H9 (cell line): ENCODE measurements around the gene PALD1. TPM values are rescaled to one million over a fixed set of nuclear protein-coding genes. Genes with fewer than 3 reads are reported as not detected.

Experiments used
- DNase-seq: peaks from one replicate; pipeline ENCODE4 v3.0.0-alpha.2; 2017
- H2AFZ ChIP-seq: one replicate; pipeline ENCODE4 v1.6.1; 2013; ENCODE audit warnings: mild to moderate bottlenecking, low read length, control low read depth, moderate library complexity
- H2AK5ac ChIP-seq: 2 replicates; pipeline ENCODE4 v1.6.1; 2013; ENCODE audit warnings: low read length, control low read depth, mixed read lengths; ENCODE audit not compliant: insufficient read length
- H2BK120ac ChIP-seq: one replicate; pipeline ENCODE4 v1.6.1; 2013; ENCODE audit warnings: low read depth, mild to moderate bottlenecking, low read length, control low read depth, inconsistent platforms; ENCODE audit not compliant: poor library complexity, severe bottlenecking
- H2BK12ac ChIP-seq: 2 replicates; pipeline ENCODE4 v1.6.1; 2013; ENCODE audit warnings: low read length, control low read depth, mixed read lengths, low read depth; ENCODE audit not compliant: insufficient read length
- H2BK15ac ChIP-seq: 2 replicates; pipeline ENCODE4 v1.6.1; 2013; ENCODE audit warnings: low read depth, low read length, control low read depth
- H2BK20ac ChIP-seq: one replicate; pipeline ENCODE4 v1.6.1; 2013; ENCODE audit warnings: low read depth, mild to moderate bottlenecking, low read length, control low read depth, inconsistent platforms; ENCODE audit not compliant: poor library complexity, severe bottlenecking
- H2BK5ac ChIP-seq: 2 replicates; pipeline ENCODE4 v1.6.1; 2013; ENCODE audit warnings: low read length, control low read depth, mixed read lengths; ENCODE audit not compliant: insufficient read length
- H3K14ac ChIP-seq: 2 replicates; pipeline ENCODE4 v1.6.1; 2013; ENCODE audit warnings: low read length, control low read depth; ENCODE audit not compliant: insufficient read depth
- H3K18ac ChIP-seq: 2 replicates; pipeline ENCODE4 v1.6.1; 2013; ENCODE audit warnings: low read depth, mild to moderate bottlenecking, mixed read lengths, low read length, control low read depth; ENCODE audit not compliant: insufficient read length
- H3K23ac ChIP-seq: 2 replicates; pipeline ENCODE4 v1.6.1; 2013; ENCODE audit warnings: low read length, control low read depth, mixed read lengths, low read depth; ENCODE audit not compliant: insufficient read length
- H3K23me2 ChIP-seq: 2 replicates; pipeline ENCODE4 v1.6.1; 2013; ENCODE audit warnings: low read depth, mild to moderate bottlenecking, mixed read lengths, low read length, control low read depth; ENCODE audit not compliant: insufficient read length, poor library complexity, severe bottlenecking
- H3K27ac ChIP-seq: 2 replicates; pipeline ENCODE4 v1.5.1; 2013; ENCODE audit warnings: low read length, control low read depth, mixed read lengths, low read depth; ENCODE audit not compliant: insufficient read length
- H3K27me3 ChIP-seq: 2 replicates; pipeline ENCODE4 v1.6.1; 2013; ENCODE audit warnings: low read length, control low read depth, inconsistent platforms; ENCODE audit not compliant: insufficient read depth
- H3K4ac ChIP-seq: 2 replicates; pipeline ENCODE4 v1.6.1; 2013; ENCODE audit warnings: low read depth, mild to moderate bottlenecking, control low read depth, inconsistent platforms, low read length, moderate library complexity
- H3K4me1 ChIP-seq: 2 replicates; pipeline ENCODE4 v1.6.1; 2013; ENCODE audit warnings: low read length, control low read depth, inconsistent platforms; ENCODE audit not compliant: insufficient read depth
- H3K4me2 ChIP-seq: 2 replicates; pipeline ENCODE4 v1.6.1; 2013; ENCODE audit warnings: low read length, control low read depth, mixed read lengths; ENCODE audit not compliant: insufficient read length, insufficient read depth
- H3K56ac ChIP-seq: 2 replicates; pipeline ENCODE4 v1.6.1; 2013; ENCODE audit warnings: low read depth, mild to moderate bottlenecking, mixed read lengths, low read length, control low read depth; ENCODE audit not compliant: insufficient read length
- H3K79me1 ChIP-seq: 2 replicates; pipeline ENCODE4 v1.6.1; 2013; ENCODE audit warnings: low read depth, mild to moderate bottlenecking, moderate library complexity, low read length, control low read depth, inconsistent platforms; ENCODE audit not compliant: insufficient read depth, poor library complexity, severe bottlenecking
- H3K79me2 ChIP-seq: 2 replicates; pipeline ENCODE4 v1.6.1; 2013; ENCODE audit warnings: low read length, control low read depth, inconsistent platforms; ENCODE audit not compliant: insufficient read depth
- H3K9ac ChIP-seq: 2 replicates; pipeline ENCODE4 v1.6.1; 2013; ENCODE audit warnings: low read length, control low read depth, mixed read lengths; ENCODE audit not compliant: insufficient read length; ENCODE audit errors: extremely low read depth
- H3K9me3 ChIP-seq: one replicate; pipeline ENCODE4 v1.6.1; 2013; ENCODE audit warnings: low read depth, low read length, inconsistent platforms; ENCODE audit not compliant: control insufficient read depth
- H3T11ph ChIP-seq: one replicate; pipeline ENCODE4 v1.6.1; 2013; ENCODE audit warnings: mild to moderate bottlenecking, low read length, control low read depth, inconsistent platforms
- H4K20me1 ChIP-seq: one replicate; pipeline ENCODE4 v1.6.1; 2013; ENCODE audit not compliant: control insufficient read depth, insufficient read length, insufficient read depth
- H4K5ac ChIP-seq: 2 replicates; pipeline ENCODE4 v1.6.1; 2013; ENCODE audit warnings: low read depth, mild to moderate bottlenecking, mixed read lengths, low read length, control low read depth; ENCODE audit not compliant: insufficient read length
- H4K8ac ChIP-seq: replicated peaks from 2 replicates; pipeline ENCODE4 v1.6.1; 2013; ENCODE audit warnings: low read length, control low read depth, mixed read lengths, low read depth; ENCODE audit not compliant: insufficient read length
- H4K91ac ChIP-seq: 2 replicates; pipeline ENCODE4 v1.6.1; 2013; ENCODE audit warnings: low read depth, mild to moderate bottlenecking, moderate library complexity, mixed read lengths, low read length, control low read depth; ENCODE audit not compliant: insufficient read length
- H3K27ac Mint-ChIP-seq, 3 experiments: 2 replicates in 2 of 3; 3 replicates in 1 of 3; pipeline ENCODE4 v1.8.0; 2020 to 2021; ENCODE audit warnings: mixed read lengths in 3 of 3, mild to moderate bottlenecking in 1 of 3, moderate library complexity in 1 of 3
- H3K27me3 Mint-ChIP-seq: 2 replicates; pipeline ENCODE4 v1.8.0; 2021; ENCODE audit warnings: low read depth, mild to moderate bottlenecking, moderate library complexity, mixed read lengths
- H3K36me3 Mint-ChIP-seq, 3 experiments: 2 replicates in 2 of 3; 3 replicates in 1 of 3; pipeline ENCODE4 v1.8.0; 2020 to 2021; ENCODE audit warnings: low read depth in 3 of 3, mixed read lengths in 3 of 3; ENCODE audit not compliant: insufficient read depth in 1 of 3
- H3K4me1 Mint-ChIP-seq, 2 experiments: 2 replicates each; pipeline ENCODE4 v1.8.0; 2020; ENCODE audit warnings: mixed read lengths in 2 of 2
- H3K4me3 Mint-ChIP-seq, 2 experiments: 2 replicates in 1 of 2; 3 replicates in 1 of 2; pipeline ENCODE4 v1.8.0; 2020 to 2021; ENCODE audit warnings: mild to moderate bottlenecking in 2 of 2, mixed read lengths in 2 of 2, moderate library complexity in 1 of 2
- H3K9me3 Mint-ChIP-seq, 2 experiments: 2 replicates in 1 of 2; 3 replicates in 1 of 2; pipeline ENCODE4 v1.8.0; 2020; ENCODE audit warnings: mild to moderate bottlenecking in 2 of 2, mixed read lengths in 2 of 2, moderate library complexity in 1 of 2
- CTCF ChIP-seq: fragments of 200-600 bp; sonication (generic); conservative IDR thresholded peaks from 3 replicates; pipeline ENCODE4 v1.8.0; 2021; ENCODE audit warnings: antibody characterized with exemption, mild to moderate bottlenecking
- WGBS: extraction: QIAGEN DNeasy Blood & Tissue Kit; methylation state at CpG from one replicate; pipeline ENCODE4 v1.1.7; 2013; ENCODE audit warnings: missing lambda C conversion rate, low lambda C conversion rate, mixed read lengths; ENCODE audit not compliant: insufficient read length; ENCODE audit errors: extremely low coverage; 5-methylcytosine and 5-hydroxymethylcytosine counted together
- total RNA-seq: library from RNA; stranded (reverse); gene quantifications from 2 replicates; pipeline ENCODE4 v1.2.1, GENCODE V29; 2021

The PALD1 gene
- total RNA-seq, 1 experiment from 2014 or later, result 21.1 TPM

GRCh38 chr10:70598857-70599295 is 120.3 kb downstream of the PALD1 start:
- Histone ChIP-seq H3K18ac (no peak overlapping the region), H3K9me3 (no peaks in the 10 kb centered on the region), H3K23ac (no peak overlapping the region), H3K9ac (no peak overlapping the region), H4K5ac (no peak overlapping the region), H4K91ac (no peak overlapping the region), H4K20me1 (peaks cover 3% of the 10 kb centered on the region), H2BK120ac (no peak overlapping the region), H3K4me2 (no peak overlapping the region), H2AFZ (no peak overlapping the region), H2BK12ac (no peak overlapping the region), H2BK15ac (no peak overlapping the region), H3K4me1 (0 out of 2 replicates have a peak, but pooled peaks cover 4% of the 10 kb centered on the region), H3K27ac (no peak overlapping the region), H3K27me3 (no peaks in the 10 kb centered on the region), H3K79me1 (no peaks in the 10 kb centered on the region), H2BK5ac (no peak overlapping the region), H3K14ac (no peak overlapping the region), H4K8ac (no peak overlapping the region), H3K56ac (no peak overlapping the region), H3T11ph (no peak overlapping the region), H3K79me2 (no peaks in the 10 kb centered on the region), H2AK5ac (no peak overlapping the region), H2BK20ac (no peak overlapping the region), H3K23me2 (no peaks in the 10 kb centered on the region), H3K4ac (no peak overlapping the region)
- H3K4me1 Mint-ChIP-seq, result peaks cover 10 to 22% of the 10 kb centered on the region in 2 experiments
- H3K36me3 Mint-ChIP-seq, result no peaks in the 10 kb centered on the region; a peak in 1 of 7 replicates
- no peaks in the 10 kb centered on the region for H3K27me3 Mint-ChIP-seq
- WGBS, result no CpG with 5 or more reads among the region's 16 CpGs
- no peak for TF ChIP-seq CTCF
- DNase-seq, result no peak
- H3K4me3 Mint-ChIP-seq, result no peak overlapping the region
- peaks cover 0 to 1% of the 10 kb centered on the region in 2 experiments; a peak in 1 of 5 replicates for H3K9me3 Mint-ChIP-seq
- H3K27ac Mint-ChIP-seq, result peak overlapping the region in 1 of 3 experiments; percentile 49; a peak in 1 of 7 replicates
